Hypothalamus (tissue), 51 donors: ENCODE data around the gene FGF23.
"Not testable (repeated sequence)": the region's sequence is repeated elsewhere in the genome, so short reads cannot be mapped to it uniquely, and the experiment has no call there.

ENCODE experiments used
- DNase-seq, 51 donors: peaks; one replicate each; lab custom pipeline; 2025; lab: John Stamatoyannopoulos, UW

The FGF23 gene

GRCh38 chr12:4379405-4379804, at the start of gene FGF23:
Gene FGF23, minus strand, starts transcription at chr12:4379712. Its CDS starts 130 bp downstream, at chr12:4379582.
- DNase-seq = no peak

- DNase-seq = no peak
Measured at GRCh38 chr12:4424422-4424821, 44.9 kb upstream of the FGF23 start.

- no peak for DNase-seq
Measured at GRCh38 chr12:4423528-4424195, 44.1 kb upstream of the FGF23 start.

- DNase-seq = no peak
Measured at GRCh38 chr12:4422985-4423384, 43.5 kb upstream of the FGF23 start.

- DNase-seq = peak in 1 of 51 donors; percentile 6
Measured at GRCh38 chr12:4421590-4422031, 42.1 kb upstream of the FGF23 start.

- DNase-seq = no peak
Measured at GRCh38 chr12:4420138-4420670, 40.7 kb upstream of the FGF23 start.

GRCh38 chr12:4418913-4419312, 39.4 kb upstream of the FGF23 start:
- no peak for DNase-seq

GRCh38 chr12:4417936-4418335, 38.4 kb upstream of the FGF23 start:
- DNase-seq = no peak

- DNase-seq = no peak
Measured at GRCh38 chr12:4417455-4417854, 37.9 kb upstream of the FGF23 start.

- no peak for DNase-seq
Measured at GRCh38 chr12:4416276-4416675, 36.8 kb upstream of the FGF23 start.

GRCh38 chr12:4412465-4412864, 33.0 kb upstream of the FGF23 start:
- no peak for DNase-seq

- no peak for DNase-seq
Measured at GRCh38 chr12:4412056-4412455, 32.5 kb upstream of the FGF23 start.

GRCh38 chr12:4407136-4407535, 27.6 kb upstream of the FGF23 start:
- no peak for DNase-seq

- DNase-seq = not testable (repeated sequence)
Measured at GRCh38 chr12:4404877-4405637, 25.5 kb upstream of the FGF23 start.

GRCh38 chr12:4402996-4403395, 23.5 kb upstream of the FGF23 start:
- no peak for DNase-seq

GRCh38 chr12:4401117-4401516, 21.6 kb upstream of the FGF23 start:
- DNase-seq = no peak

- DNase-seq = no peak
Measured at GRCh38 chr12:4395818-4396217, 16.3 kb upstream of the FGF23 start.

GRCh38 chr12:4393211-4393610, 13.7 kb upstream of the FGF23 start:
- DNase-seq = no peak

- DNase-seq = no peak
Measured at GRCh38 chr12:4392223-4392742, 12.8 kb upstream of the FGF23 start.

GRCh38 chr12:4388662-4389061, 9.2 kb upstream of the FGF23 start:
- DNase-seq = no peak

- DNase-seq = no peak
Measured at GRCh38 chr12:4388032-4388431, 8.5 kb upstream of the FGF23 start.

GRCh38 chr12:4387607-4388006, 8.1 kb upstream of the FGF23 start:
- DNase-seq = no peak
